ENCODE measurements around the gene ENTREP1. TPM values are rescaled to one million over a fixed set of nuclear protein-coding genes. Genes with fewer than 3 reads are reported as not detected.

The ENTREP1 gene
- total RNA-seq, 1 experiment from 2014 or later, result 21.3 TPM

DNA sequence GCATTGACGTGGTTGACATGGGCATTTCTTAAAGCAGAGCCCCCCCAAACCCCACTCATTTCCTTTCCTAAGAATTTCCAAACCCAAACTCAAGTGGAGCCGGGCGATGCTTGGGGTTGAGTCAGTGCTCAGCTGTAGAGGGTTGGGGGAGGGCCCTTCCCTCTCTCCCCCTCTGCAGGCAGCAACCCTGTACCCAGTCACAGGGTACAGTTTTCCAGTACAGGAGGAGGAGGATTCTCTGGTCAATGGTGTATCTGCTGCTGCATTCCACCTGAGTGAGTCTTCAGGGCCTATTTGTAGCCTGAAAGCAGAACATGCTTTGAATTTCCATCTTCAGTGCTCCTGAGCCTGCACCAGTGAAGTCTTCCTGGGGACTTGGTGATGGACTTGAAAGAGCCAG is 55.8 kb downstream of the ENTREP1 start:
- Histone ChIP-seq H3K18ac (ENCODE audit: insufficient read length, low read depth, low read length) (no peak overlapping the region), H3K79me2 (ENCODE audit: insufficient read depth, low read length) (no peaks in the 10 kb centered on the region), H3K27me3 (ENCODE audit: insufficient read depth, low read length) (no peaks in the 10 kb centered on the region), H2BK5ac (ENCODE audit: insufficient read length, low read length) (no peak overlapping the region), H3K4me1 (ENCODE audit: insufficient read depth, low read length) (no peaks in the 10 kb centered on the region), H3K9me3 (ENCODE audit: control insufficient read depth, low read depth, low read length) (no peaks in the 10 kb centered on the region), H3T11ph (ENCODE audit: low read length) (no peak overlapping the region), H2AFZ (ENCODE audit: low read length) (no peak overlapping the region), H3K79me1 (ENCODE audit: insufficient read depth, low read depth, low read length, poor library complexity, severe bottlenecking) (no peaks in the 10 kb centered on the region), H3K23ac (ENCODE audit: insufficient read length, low read depth, low read length) (no peak overlapping the region), H3K9ac (ENCODE audit: extremely low read depth, insufficient read length, low read length) (no peak overlapping the region), H3K56ac (ENCODE audit: insufficient read length, low read depth, low read length) (no peak overlapping the region), H2BK12ac (ENCODE audit: insufficient read length, low read depth, low read length) (no peak overlapping the region), H2BK20ac (ENCODE audit: low read depth, low read length, poor library complexity, severe bottlenecking) (no peak overlapping the region), H2BK15ac (ENCODE audit: low read depth, low read length) (no peak overlapping the region), H3K4ac (ENCODE audit: low read depth, low read length) (no peak overlapping the region), H2BK120ac (ENCODE audit: low read depth, low read length, poor library complexity, severe bottlenecking) (no peak overlapping the region), H4K91ac (ENCODE audit: insufficient read length, low read depth, low read length) (no peak overlapping the region), H4K8ac (replicated peaks; ENCODE audit: insufficient read length, low read depth, low read length) (no peak overlapping the region), H4K20me1 (ENCODE audit: control insufficient read depth, insufficient read depth, insufficient read length) (no peaks in the 10 kb centered on the region), H4K5ac (ENCODE audit: insufficient read length, low read depth, low read length) (no peak overlapping the region), H3K4me2 (ENCODE audit: insufficient read depth, insufficient read length, low read length) (no peak overlapping the region), H3K27ac (ENCODE audit: insufficient read length, low read depth, low read length) (no peak overlapping the region), H3K23me2 (ENCODE audit: insufficient read length, low read depth, low read length, poor library complexity, severe bottlenecking) (no peaks in the 10 kb centered on the region), H3K14ac (ENCODE audit: insufficient read depth, low read length) (no peak overlapping the region), H2AK5ac (ENCODE audit: insufficient read length, low read length) (no peak overlapping the region)
- Mint-ChIP-seq H3K27ac (no peak overlapping the region), H3K4me3 (no peak overlapping the region), H3K36me3 (ENCODE audit: insufficient read depth in 1 of 3, low read depth in 3 of 3) (peaks cover 6 to 66% (median 8%) of the 10 kb centered on the region in 3 experiments; a peak in 6 of 7 replicates), H3K9me3 (no peaks in the 10 kb centered on the region), H3K27me3 (ENCODE audit: low read depth) (no peaks in the 10 kb centered on the region; the same call in 1 of the 2 replicates), H3K4me1 (peaks cover 18 to 24% of the 10 kb centered on the region in 2 experiments)
- WGBS (ENCODE audit: extremely low coverage, insufficient read length, low lambda C conversion rate), result no CpG with 5 or more reads among the region's 3 CpGs
- no peak for TF ChIP-seq CTCF (conservative IDR thresholded peaks at IDR 0.05)
- DNase-seq, result no peak
